ENCODE results near the gene PSEN1.

GRCh38 chr14:73234029-73234428 is 97.7 kb downstream of the PSEN1 start:
- TF ChIP-seq POLR2A (IDR thresholded peaks at IDR 0.05) (no peak), POLR2AphosphoS5 (IDR thresholded peaks at IDR 0.05) (no peak)
- TF ChIP-seq, protein P1, sequence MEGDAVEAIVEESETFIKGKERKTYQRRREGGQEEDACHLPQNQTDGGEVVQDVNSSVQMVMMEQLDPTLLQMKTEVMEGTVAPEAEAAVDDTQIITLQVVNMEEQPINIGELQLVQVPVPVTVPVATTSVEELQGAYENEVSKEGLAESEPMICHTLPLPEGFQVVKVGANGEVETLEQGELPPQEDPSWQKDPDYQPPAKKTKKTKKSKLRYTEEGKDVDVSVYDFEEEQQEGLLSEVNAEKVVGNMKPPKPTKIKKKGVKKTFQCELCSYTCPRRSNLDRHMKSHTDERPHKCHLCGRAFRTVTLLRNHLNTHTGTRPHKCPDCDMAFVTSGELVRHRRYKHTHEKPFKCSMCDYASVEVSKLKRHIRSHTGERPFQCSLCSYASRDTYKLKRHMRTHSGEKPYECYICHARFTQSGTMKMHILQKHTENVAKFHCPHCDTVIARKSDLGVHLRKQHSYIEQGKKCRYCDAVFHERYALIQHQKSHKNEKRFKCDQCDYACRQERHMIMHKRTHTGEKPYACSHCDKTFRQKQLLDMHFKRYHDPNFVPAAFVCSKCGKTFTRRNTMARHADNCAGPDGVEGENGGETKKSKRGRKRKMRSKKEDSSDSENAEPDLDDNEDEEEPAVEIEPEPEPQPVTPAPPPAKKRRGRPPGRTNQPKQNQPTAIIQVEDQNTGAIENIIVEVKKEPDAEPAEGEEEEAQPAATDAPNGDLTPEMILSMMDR (IDR thresholded peaks at IDR 0.05), result no peak
